Neural progenitor cell (in vitro differentiated cells): ENCODE results near the gene LDB2. TPM values are rescaled to one million over a fixed set of nuclear protein-coding genes. Genes with fewer than 3 reads are reported as not detected.

Experiments
- DNase-seq: peaks from one replicate; pipeline ENCODE4 v3.0.0-alpha.2; 2016; ENCODE audit warnings: low spot score
- H2AFZ ChIP-seq: fragments of 200-600 bp; sonication (generic); replicated peaks from 2 replicates; pipeline ENCODE4 v1.6.1; 2016; ENCODE audit warnings: antibody characterized with exemption
- H3F3A ChIP-seq: fragments of 200-600 bp; sonication (generic); 2 replicates; pipeline ENCODE4 v1.6.1; 2016; ENCODE audit warnings: antibody characterized with exemption, low read depth
- H3K27ac ChIP-seq: fragments of 200-600 bp; sonication (generic); 2 replicates; pipeline ENCODE4 v1.5.1; 2016; ENCODE audit warnings: mild to moderate bottlenecking
- H3K27me3 ChIP-seq: fragments of 200-600 bp; sonication (generic); 2 replicates; pipeline ENCODE4 v1.6.1; 2016; ENCODE audit warnings: mild to moderate bottlenecking, moderate library complexity
- H3K36me3 ChIP-seq: fragments of 200-600 bp; sonication (generic); 2 replicates; pipeline ENCODE4 v1.5.1; 2016
- H3K4me1 ChIP-seq: fragments of 200-600 bp; sonication (generic); 2 replicates; pipeline ENCODE4 v1.6.1; 2016; ENCODE audit warnings: mixed run types
- H3K4me2 ChIP-seq: fragments of 200-600 bp; sonication (generic); 2 replicates; pipeline ENCODE4 v1.6.1; 2016
- H3K4me3 ChIP-seq: fragments of 200-600 bp; sonication (generic); 2 replicates; pipeline ENCODE4 v1.5.1; 2016
- H3K79me2 ChIP-seq: fragments of 200-600 bp; sonication (generic); 2 replicates; pipeline ENCODE4 v1.6.1; 2016; ENCODE audit warnings: low read depth
- H3K9ac ChIP-seq: fragments of 200-600 bp; sonication (generic); 2 replicates; pipeline ENCODE4 v1.6.1; 2016
- H3K9me3 ChIP-seq: fragments of 200-600 bp; sonication (generic); 2 replicates; pipeline ENCODE4 v1.5.1; 2016; ENCODE audit warnings: low read depth
- H4K20me1 ChIP-seq: fragments of 200-600 bp; sonication (generic); 2 replicates; pipeline ENCODE4 v1.6.1; 2016; ENCODE audit warnings: low read depth
- H3K27ac Mint-ChIP-seq: 3 replicates; pipeline ENCODE4 v1.8.0; 2021; ENCODE audit warnings: mixed read lengths
- H3K27me3 Mint-ChIP-seq: 2 replicates; pipeline ENCODE4 v1.8.0; 2022; ENCODE audit warnings: low read depth, mild to moderate bottlenecking, inconsistent platforms, moderate library complexity, mixed read lengths; ENCODE audit not compliant: insufficient read depth
- H3K36me3 Mint-ChIP-seq: 3 replicates; pipeline ENCODE4 v1.8.0; 2021; ENCODE audit warnings: mixed read lengths
- H3K4me1 Mint-ChIP-seq: 3 replicates; pipeline ENCODE4 v1.8.0; 2021; ENCODE audit warnings: mixed read lengths
- H3K4me3 Mint-ChIP-seq: 3 replicates; pipeline ENCODE4 v1.8.0; 2021; ENCODE audit warnings: mild to moderate bottlenecking, moderate library complexity, mixed read lengths
- H3K9me3 Mint-ChIP-seq: 3 replicates; pipeline ENCODE4 v1.8.0; 2020; ENCODE audit warnings: mixed read lengths
- CTCF ChIP-seq: fragments of 200-600 bp; sonication (generic); IDR thresholded peaks from 2 replicates; pipeline ENCODE4 v1.5.1; 2017; ENCODE audit warnings: antibody characterized with exemption, mild to moderate bottlenecking
- EZH2 ChIP-seq: fragments of 200-600 bp; sonication (generic); IDR thresholded peaks from 2 replicates; pipeline ENCODE4 v1.6.1; 2017; ENCODE audit warnings: antibody characterized with exemption, mild to moderate bottlenecking, moderate library complexity
- EZH2phosphoT487 ChIP-seq: fragments of 200-600 bp; sonication (generic); IDR thresholded peaks from 2 replicates; pipeline ENCODE4 v1.6.1; 2017; ENCODE audit warnings: antibody characterized with exemption
- total RNA-seq: library from RNA; depleted of rRNA; stranded (reverse); fragments of >200 nt; gene quantifications from 2 replicates; pipeline ENCODE4 v1.2.3, GENCODE V29; 2015; ENCODE audit warnings: low replicate concordance

The LDB2 gene
- total RNA-seq, 1 donor from 2014 or later = 24.3 TPM

GRCh38 chr4:16745887-16746286 is 152.6 kb downstream of the LDB2 start:
- TF ChIP-seq EZH2phosphoT487 (no peak), EZH2 (no peak), CTCF (no peak)
- Histone ChIP-seq H3K9ac (no peak overlapping the region), H3K4me1 (no peaks in the 10 kb centered on the region), H3K79me2 (no peaks in the 10 kb centered on the region), H3K27ac (no peak overlapping the region), H2AFZ (no peak overlapping the region), H3K4me2 (no peak overlapping the region), H3K36me3 (no peaks in the 10 kb centered on the region), H3F3A (no peaks in the 10 kb centered on the region), H3K9me3 (no peaks in the 10 kb centered on the region), H3K27me3 (no peaks in the 10 kb centered on the region), H4K20me1 (no peaks in the 10 kb centered on the region), H3K4me3 (no peak overlapping the region)
- H3K27me3 Mint-ChIP-seq = no peaks in the 10 kb centered on the region
- peaks cover 5% of the 10 kb centered on the region for H3K36me3 Mint-ChIP-seq
- H3K9me3 Mint-ChIP-seq = peaks cover 1% of the 10 kb centered on the region
- no peak for DNase-seq
- H3K27ac Mint-ChIP-seq = no peak overlapping the region
- H3K4me1 Mint-ChIP-seq = peaks cover 21% of the 10 kb centered on the region
- no peak overlapping the region for H3K4me3 Mint-ChIP-seq

- Mint-ChIP-seq H3K36me3 (peaks cover under 1% of the 10 kb centered on the region), H3K4me3 (no peak overlapping the region), H3K4me1 (peaks cover 26% of the 10 kb centered on the region), H3K27ac (no peak overlapping the region), H3K9me3 (peaks cover 1% of the 10 kb centered on the region), H3K27me3 (no peaks in the 10 kb centered on the region)
- H3K36me3 ChIP-seq = no peaks in the 10 kb centered on the region
- no peaks in the 10 kb centered on the region for H3K4me1 ChIP-seq
- no peak overlapping the region for H3K4me3 ChIP-seq
- H3K4me2 ChIP-seq = no peak overlapping the region
- H3K9ac ChIP-seq = no peak overlapping the region
- no peaks in the 10 kb centered on the region for H3K79me2 ChIP-seq
- H3F3A ChIP-seq = no peaks in the 10 kb centered on the region
- H2AFZ ChIP-seq = no peak overlapping the region
- TF ChIP-seq EZH2phosphoT487 (no peak), EZH2 (no peak), CTCF (no peak)
- H3K27me3 ChIP-seq = no peaks in the 10 kb centered on the region
- DNase-seq = peak; percentile 18
- H3K27ac ChIP-seq = no peak overlapping the region
- no peaks in the 10 kb centered on the region for H3K9me3 ChIP-seq
- no peaks in the 10 kb centered on the region for H4K20me1 ChIP-seq
Measured at GRCh38 chr4:16745009-16745635, 153.3 kb downstream of the LDB2 start.

GRCh38 chr4:16741287-16741686 is 157.2 kb downstream of the LDB2 start:
- no peak for DNase-seq
- Mint-ChIP-seq H3K4me1 (peaks cover 30% of the 10 kb centered on the region), H3K27me3 (no peaks in the 10 kb centered on the region), H3K4me3 (no peak overlapping the region), H3K27ac (peak overlapping the region; percentile 43), H3K9me3 (peaks cover 1% of the 10 kb centered on the region), H3K36me3 (no peaks in the 10 kb centered on the region)
- TF ChIP-seq EZH2 = no peak
- TF ChIP-seq EZH2phosphoT487 = no peak
- TF ChIP-seq CTCF = no peak
- H3K4me1 ChIP-seq = no peaks in the 10 kb centered on the region
- no peaks in the 10 kb centered on the region for H3K9me3 ChIP-seq
- no peaks in the 10 kb centered on the region for H3K79me2 ChIP-seq
- no peak overlapping the region for H3K9ac ChIP-seq
- H3K36me3 ChIP-seq = no peaks in the 10 kb centered on the region
- H2AFZ ChIP-seq = no peak overlapping the region
- no peaks in the 10 kb centered on the region for H4K20me1 ChIP-seq
- no peak overlapping the region for H3K4me3 ChIP-seq
- no peaks in the 10 kb centered on the region for H3K27me3 ChIP-seq
- no peak overlapping the region for H3K4me2 ChIP-seq
- H3K27ac ChIP-seq = no peak overlapping the region
- no peaks in the 10 kb centered on the region for H3F3A ChIP-seq
